IMR-90 (cell line): ENCODE data around the gene ENOX1. TPM values are rescaled to one million over a fixed set of nuclear protein-coding genes. Genes with fewer than 3 reads are reported as not detected.

Experiments used
- ATAC-seq: fragments of 200-7000 bp; cut with Tn5 transposase; 2 replicates; pipeline ENCODE4 v1.9.1; 2020; ENCODE audit warnings: low read depth, mild to moderate bottlenecking, moderate library complexity
- BruUV-seq: library from RNA; stranded (reverse); fragments of 400-500 nt; replicated peaks from 2 replicates; lab custom pipeline; 2021; lab: Mats Ljungman, UMichigan
- CTCF ChIA-PET: fragments of 300-600 bp; formaldehyde crosslinking; extraction: SDS; loops from one replicate; lab custom pipeline; 2021; ENCODE audit warnings: antibody characterized with exemption; lab: Yijun Ruan, JAX
- POLR2A ChIA-PET: fragments of 300-600 bp; sonication (Branson Sonifier 250); formaldehyde crosslinking; loops from one replicate; lab custom pipeline; 2022; ENCODE audit warnings: antibody characterized with exemption; ENCODE audit not compliant: unreplicated experiment; lab: Charles Lee
- DNase-seq: peaks from one replicate; pipeline ENCODE4 v3.0.0; 2013
- H2AFZ ChIP-seq: replicated peaks from 2 replicates; pipeline ENCODE3; 2013; ENCODE audit warnings: low read length, mild to moderate bottlenecking; ENCODE audit not compliant: poor library complexity
- H2AK5ac ChIP-seq: 2 replicates; pipeline ENCODE4 v1.6.1; 2013; ENCODE audit warnings: low read depth, low read length, inconsistent platforms
- H2AK9ac ChIP-seq: replicated peaks from 2 replicates; pipeline ENCODE3; 2013; ENCODE audit warnings: mild to moderate bottlenecking, low read depth, low read length, moderate library complexity; ENCODE audit not compliant: poor library complexity
- H2BK120ac ChIP-seq: 2 replicates; pipeline ENCODE4 v1.6.1; 2013; ENCODE audit warnings: low read depth, low read length, inconsistent platforms
- H2BK15ac ChIP-seq: 3 replicates; pipeline ENCODE4 v1.6.1; 2013; ENCODE audit warnings: low read depth, low read length, inconsistent platforms
- H2BK20ac ChIP-seq: 2 replicates; pipeline ENCODE4 v1.6.1; 2013; ENCODE audit warnings: low read depth, mild to moderate bottlenecking, inconsistent platforms, low read length, moderate library complexity
- H2BK5ac ChIP-seq: 2 replicates; pipeline ENCODE4 v1.6.1; 2013; ENCODE audit warnings: mild to moderate bottlenecking, low read depth, low read length, inconsistent platforms; ENCODE audit not compliant: poor library complexity, severe bottlenecking
- H3K14ac ChIP-seq: replicated peaks from 2 replicates; pipeline ENCODE4 v1.6.1; 2013; ENCODE audit warnings: low read depth, low read length, inconsistent platforms
- H3K18ac ChIP-seq: 2 replicates; pipeline ENCODE4 v1.6.1; 2013; ENCODE audit warnings: low read depth, low read length, control low read depth
- H3K23ac ChIP-seq: 2 replicates; pipeline ENCODE4 v1.6.1; 2013; ENCODE audit warnings: low read depth, low read length, inconsistent platforms
- H3K27ac ChIP-seq: 2 replicates; pipeline ENCODE4 v1.5.1; 2013; ENCODE audit warnings: mild to moderate bottlenecking, control low read depth, low read length; ENCODE audit not compliant: insufficient read depth
- H3K27me3 ChIP-seq: 2 replicates; pipeline ENCODE4 v1.6.1; 2013; ENCODE audit warnings: low read length; ENCODE audit not compliant: control insufficient read depth, insufficient read depth
- H3K36me3 ChIP-seq: 2 replicates; pipeline ENCODE4 v1.6.1; 2013; ENCODE audit warnings: low read length, mixed read lengths; ENCODE audit not compliant: control insufficient read depth, insufficient read depth
- H3K4ac ChIP-seq: 2 replicates; pipeline ENCODE4 v1.6.1; 2013; ENCODE audit warnings: low read depth, low read length, inconsistent platforms
- H3K4me1 ChIP-seq: 2 replicates; pipeline ENCODE4 v1.6.1; 2013; ENCODE audit warnings: low read length, mixed read lengths; ENCODE audit not compliant: control insufficient read depth, insufficient read depth
- H3K4me2 ChIP-seq: 2 replicates; pipeline ENCODE4 v1.6.1; 2013; ENCODE audit warnings: low read depth, mild to moderate bottlenecking, control low read depth, low read length, moderate library complexity
- H3K4me3 ChIP-seq: 2 replicates; pipeline ENCODE4 v1.5.1; 2013; ENCODE audit warnings: low read depth, mild to moderate bottlenecking, control low read depth, low read length, moderate library complexity; ENCODE audit not compliant: insufficient read depth
- H3K56ac ChIP-seq: 2 replicates; pipeline ENCODE4 v1.6.1; 2013; ENCODE audit warnings: low read length, inconsistent platforms; ENCODE audit not compliant: insufficient read depth; ENCODE audit errors: extremely low read depth
- H3K79me1 ChIP-seq, 2 experiments: 2 replicates each; pipeline ENCODE4 v1.6.1; 2013; ENCODE audit warnings: low read length in 2 of 2, inconsistent platforms in 1 of 2, low read depth in 1 of 2
- H3K9ac ChIP-seq: 2 replicates; pipeline ENCODE4 v1.6.1; 2013; ENCODE audit warnings: low read depth, low read length, control low read depth
- H3K9me1 ChIP-seq: 2 replicates; pipeline ENCODE4 v1.6.1; 2013; ENCODE audit warnings: low read length, inconsistent platforms; ENCODE audit not compliant: insufficient read depth
- H3K9me3 ChIP-seq: 2 replicates; pipeline ENCODE4 v1.6.1; 2013; ENCODE audit warnings: low read length; ENCODE audit not compliant: control insufficient read depth, insufficient read depth
- H4K20me1 ChIP-seq: 2 replicates; pipeline ENCODE4 v1.6.1; 2013; ENCODE audit warnings: low read length, inconsistent platforms; ENCODE audit not compliant: insufficient read depth
- H4K5ac ChIP-seq: 2 replicates; pipeline ENCODE4 v1.6.1; 2013; ENCODE audit warnings: mild to moderate bottlenecking, low read depth, low read length, control low read depth
- H4K8ac ChIP-seq, 2 experiments: 2 replicates each; pipeline ENCODE4 v1.6.1; 2013; ENCODE audit warnings: low read depth in 2 of 2, low read length in 2 of 2, control low read depth in 1 of 2, inconsistent platforms in 1 of 2
- H4K91ac ChIP-seq: 2 replicates; pipeline ENCODE4 v1.6.1; 2013; ENCODE audit warnings: low read depth, low read length, inconsistent platforms; ENCODE audit not compliant: insufficient read depth
- RFX5 ChIP-seq: IDR thresholded peaks from 2 replicates; pipeline ENCODE4 v1.8.0; 2012; ENCODE audit warnings: low read depth, mild to moderate bottlenecking, low read length, moderate library complexity
- WGBS, 2 experiments: methylation state at CpG; one replicate each; pipeline versions ENCODE4 v1.1.5 to v1.1.7; 2013; ENCODE audit warnings: missing lambda C conversion rate in 2 of 2; ENCODE audit not compliant: insufficient read length in 1 of 2; ENCODE audit errors: extremely low coverage in 2 of 2; 5-methylcytosine and 5-hydroxymethylcytosine counted together
- dilution Hi-C: fragments of 300-500 bp; cut with HindIII; formaldehyde crosslinking; loops from one replicate; pipeline ENCODE4 v1.14.3; 2018; ENCODE audit warnings: low sequenced_read_pairs; ENCODE audit not compliant: unreplicated experiment
- in situ Hi-C: fragments of 300-500 bp; cut with MboI; formaldehyde crosslinking; loops from 3 replicates; pipeline ENCODE4 v1.14.3; 2019; ENCODE audit warnings: low sequenced_read_pairs, inconsistent platforms, mixed read lengths
- intact Hi-C: fragments of 100-400 bp; cut with micrococcal nuclease; formaldehyde crosslinking; loops from 2 replicates; pipeline ENCODE4 v1.10.0; 2022
- polyA plus RNA-seq, 3 experiments: library from polyadenylated mRNA; depleted of rRNA; stranded (reverse); fragments of >200 nt; gene quantifications; 2 replicates each; pipeline ENCODE4 v1.2.3, GENCODE V29; 2012; ENCODE audit warnings: low replicate concordance in 1 of 3
- total RNA-seq: library from RNA; depleted of rRNA; stranded (reverse); fragments of >200 nt; gene quantifications from 2 replicates; pipeline ENCODE4 v1.2.3, GENCODE V29; 2012
- TF ChIP-seq, protein P1 (sequence below): fragments of 150-350 bp; IDR thresholded peaks from 2 replicates; pipeline ENCODE4 v1.6.1; 2016; ENCODE audit warnings: low read depth, mild to moderate bottlenecking, low read length, moderate library complexity, borderline replicate concordance

Gene ENOX1
- total and polyA plus RNA-seq, 2 of the 4 experiments (the other 2 are of a cell fraction), result 0.99 to 1.3 TPM

DNA sequence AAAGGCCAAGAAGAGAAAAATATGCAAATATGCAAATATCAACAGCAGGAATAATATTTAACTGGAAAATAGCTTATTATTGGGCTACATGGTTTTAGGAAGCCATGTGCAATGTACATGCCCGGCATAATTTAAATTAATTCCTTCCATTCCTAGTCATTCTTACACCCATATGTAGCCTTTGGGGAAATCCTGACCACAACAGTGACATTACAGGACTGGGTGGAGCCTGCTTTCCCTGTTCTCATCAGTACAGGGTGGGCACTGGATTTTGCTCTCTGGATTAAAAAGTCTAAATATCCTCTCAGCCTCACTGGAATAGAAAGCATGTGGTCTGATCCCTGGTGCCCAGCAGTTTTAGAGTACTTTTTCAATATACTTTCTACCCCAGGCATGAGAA, 565.2 kb downstream of the ENOX1 start:
- Histone ChIP-seq H3K36me3 (no peaks in the 10 kb centered on the region), H3K9ac (no peak overlapping the region), H3K4ac (no peak overlapping the region), H2AK9ac (no peak overlapping the region), H4K8ac (no peak overlapping the region), H4K91ac (no peak overlapping the region), H3K4me3 (no peak overlapping the region), H2BK5ac (no peak overlapping the region), H3K9me1 (no peaks in the 10 kb centered on the region), H3K14ac (no peak overlapping the region), H3K9me3 (no peaks in the 10 kb centered on the region), H3K4me1 (no peaks in the 10 kb centered on the region), H3K79me1 (no peaks in the 10 kb centered on the region), H3K18ac (no peak overlapping the region), H2BK120ac (no peak overlapping the region), H3K27ac (no peak overlapping the region), H2AFZ (no peak overlapping the region), H3K27me3 (no peaks in the 10 kb centered on the region; the same call in 1 of the 2 replicates), H3K23ac (no peak overlapping the region), H2BK20ac (no peak overlapping the region), H2BK15ac (no peak overlapping the region), H4K20me1 (no peaks in the 10 kb centered on the region), H4K5ac (no peak overlapping the region), H3K4me2 (no peak overlapping the region), H2AK5ac (no peak overlapping the region), H3K56ac (no peak overlapping the region)
- no CpG with 5 or more reads among the region's 1 CpG for WGBS, 2 experiments
- dilution Hi-C loops, result no loop called here
- POLR2A ChIA-PET, result no interaction called here
- no peak for TF ChIP-seq RFX5
- TF ChIP-seq, protein P1, sequence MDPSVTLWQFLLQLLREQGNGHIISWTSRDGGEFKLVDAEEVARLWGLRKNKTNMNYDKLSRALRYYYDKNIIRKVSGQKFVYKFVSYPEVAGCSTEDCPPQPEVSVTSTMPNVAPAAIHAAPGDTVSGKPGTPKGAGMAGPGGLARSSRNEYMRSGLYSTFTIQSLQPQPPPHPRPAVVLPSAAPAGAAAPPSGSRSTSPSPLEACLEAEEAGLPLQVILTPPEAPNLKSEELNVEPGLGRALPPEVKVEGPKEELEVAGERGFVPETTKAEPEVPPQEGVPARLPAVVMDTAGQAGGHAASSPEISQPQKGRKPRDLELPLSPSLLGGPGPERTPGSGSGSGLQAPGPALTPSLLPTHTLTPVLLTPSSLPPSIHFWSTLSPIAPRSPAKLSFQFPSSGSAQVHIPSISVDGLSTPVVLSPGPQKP, result no peak
- CTCF ChIA-PET, result interaction anchor here (0.6 kb wide), 1 partner anchor 45 kb away, joined by 5 read pairs; no protein-coding TSS in a partner anchor
- ATAC-seq (no peak), DNase-seq (no peak)
- BruUV-seq, result no TSS peak
- intact Hi-C loops, result no loop called here
- in situ Hi-C loops, result no loop called here
